ENCODE results near the gene RBM38.

Gene RBM38

DNA sequence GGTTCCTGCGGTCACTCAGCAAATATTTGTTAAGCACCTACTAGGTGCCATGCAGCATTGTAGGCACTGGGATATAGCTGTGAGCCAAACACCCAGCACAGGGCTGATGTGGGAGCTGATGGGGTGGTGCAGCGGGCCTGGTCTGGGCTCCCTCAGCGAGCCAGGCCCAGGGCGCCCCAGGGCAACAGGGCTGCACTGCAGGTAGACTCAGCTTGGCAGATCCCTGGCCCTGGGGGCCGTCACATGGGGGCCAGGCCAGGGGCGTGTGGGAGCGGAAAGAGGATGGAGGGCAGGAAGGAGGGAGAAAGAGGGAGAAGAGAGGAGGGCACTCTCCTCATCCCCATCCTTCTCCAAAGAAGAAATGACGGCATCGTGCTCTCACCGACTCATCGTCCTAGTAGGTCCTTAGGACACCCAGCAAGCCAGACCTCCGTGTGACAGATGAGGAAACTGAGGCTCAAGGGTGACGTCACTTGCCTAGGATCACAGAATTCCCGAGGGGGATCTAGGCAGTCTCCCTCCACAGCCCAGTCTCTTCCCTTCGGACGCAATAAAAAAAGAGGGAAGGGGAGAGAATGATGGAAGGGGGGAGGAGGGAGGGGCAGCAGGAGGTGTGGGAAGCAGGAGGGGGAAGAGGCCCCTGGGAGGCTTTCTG is 53.3 kb downstream of the RBM38 start:
- H2AFZ ChIP-seq (ENCODE audit: low read depth, low read length) = no peak overlapping the region
- no peak overlapping the region for H3K9ac ChIP-seq (ENCODE audit: low read length)
- H3K79me2 ChIP-seq (ENCODE audit: low read length) = no peaks in the 10 kb centered on the region
- H3K27ac ChIP-seq (ENCODE audit: low read length) = no peak overlapping the region
- H3K36me3 ChIP-seq (replicated peaks; ENCODE audit: low read depth, low read length) = no peaks in the 10 kb centered on the region
- peaks cover 8% of the 10 kb centered on the region; the same call in 1 of the 2 replicates for H3K9me3 ChIP-seq (ENCODE audit: insufficient read depth, low read length)
- peaks cover 32% of the 10 kb centered on the region for H3K27me3 ChIP-seq (ENCODE audit: low read depth, low read length)
- H4K20me1 ChIP-seq (ENCODE audit: insufficient read depth, low read length) = no peaks in the 10 kb centered on the region
- no peak overlapping the region for H3K4me3 ChIP-seq (ENCODE audit: low read length)
- peaks cover 11% of the 10 kb centered on the region for H3K4me1 ChIP-seq (ENCODE audit: low read length)
- TF ChIP-seq EZH2phosphoT487 (IDR thresholded peaks at IDR 0.05; ENCODE audit: low read depth) = no peak
- TF ChIP-seq, protein P1, sequence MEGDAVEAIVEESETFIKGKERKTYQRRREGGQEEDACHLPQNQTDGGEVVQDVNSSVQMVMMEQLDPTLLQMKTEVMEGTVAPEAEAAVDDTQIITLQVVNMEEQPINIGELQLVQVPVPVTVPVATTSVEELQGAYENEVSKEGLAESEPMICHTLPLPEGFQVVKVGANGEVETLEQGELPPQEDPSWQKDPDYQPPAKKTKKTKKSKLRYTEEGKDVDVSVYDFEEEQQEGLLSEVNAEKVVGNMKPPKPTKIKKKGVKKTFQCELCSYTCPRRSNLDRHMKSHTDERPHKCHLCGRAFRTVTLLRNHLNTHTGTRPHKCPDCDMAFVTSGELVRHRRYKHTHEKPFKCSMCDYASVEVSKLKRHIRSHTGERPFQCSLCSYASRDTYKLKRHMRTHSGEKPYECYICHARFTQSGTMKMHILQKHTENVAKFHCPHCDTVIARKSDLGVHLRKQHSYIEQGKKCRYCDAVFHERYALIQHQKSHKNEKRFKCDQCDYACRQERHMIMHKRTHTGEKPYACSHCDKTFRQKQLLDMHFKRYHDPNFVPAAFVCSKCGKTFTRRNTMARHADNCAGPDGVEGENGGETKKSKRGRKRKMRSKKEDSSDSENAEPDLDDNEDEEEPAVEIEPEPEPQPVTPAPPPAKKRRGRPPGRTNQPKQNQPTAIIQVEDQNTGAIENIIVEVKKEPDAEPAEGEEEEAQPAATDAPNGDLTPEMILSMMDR (IDR thresholded peaks at IDR 0.05; ENCODE audit: low read depth, low read length) = no peak
- no peak overlapping the region for H3K4me2 ChIP-seq (ENCODE audit: low read length)

DNA sequence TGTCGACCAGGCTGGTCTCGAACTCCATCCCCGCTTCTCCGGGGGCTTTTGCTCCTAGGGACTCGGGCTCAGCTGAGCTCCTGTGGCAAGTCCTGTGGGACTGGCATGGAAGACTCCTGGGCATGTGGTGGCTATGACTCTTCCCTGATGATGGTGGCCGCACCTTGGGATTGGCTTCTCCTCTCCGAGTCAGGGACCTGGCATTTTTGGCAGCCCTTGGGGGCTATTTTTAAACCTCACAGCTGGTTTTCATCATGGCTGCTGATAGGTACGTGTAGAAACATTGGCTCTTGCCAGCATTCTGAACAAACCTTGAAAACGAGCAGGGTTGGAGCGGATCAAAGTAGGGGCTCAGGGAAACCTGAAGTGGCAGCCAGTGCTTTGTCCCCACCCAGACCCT is 54.1 kb downstream of the RBM38 start:
- no peak overlapping the region for H3K4me3 ChIP-seq (ENCODE audit: low read length)
- no peaks in the 10 kb centered on the region for H3K79me2 ChIP-seq (ENCODE audit: low read length)
- no peak for TF ChIP-seq EZH2phosphoT487 (IDR thresholded peaks at IDR 0.05; ENCODE audit: low read depth)
- TF ChIP-seq, protein P1 (IDR thresholded peaks at IDR 0.05; ENCODE audit: low read depth, low read length) = no peak
- H3K9me3 ChIP-seq (ENCODE audit: insufficient read depth, low read length) = peaks cover 8% of the 10 kb centered on the region; the same call in 1 of the 2 replicates
- H3K36me3 ChIP-seq (replicated peaks; ENCODE audit: low read depth, low read length) = no peaks in the 10 kb centered on the region
- peaks cover 38% of the 10 kb centered on the region for H3K27me3 ChIP-seq (ENCODE audit: low read depth, low read length)
- H4K20me1 ChIP-seq (ENCODE audit: insufficient read depth, low read length) = no peaks in the 10 kb centered on the region
- H3K27ac ChIP-seq (ENCODE audit: low read length) = no peak overlapping the region
- H3K4me2 ChIP-seq (ENCODE audit: low read length) = no peak overlapping the region
- no peak overlapping the region for H3K9ac ChIP-seq (ENCODE audit: low read length)
- H2AFZ ChIP-seq (ENCODE audit: low read depth, low read length) = no peak overlapping the region
- H3K4me1 ChIP-seq (ENCODE audit: low read length) = peaks cover 19% of the 10 kb centered on the region

DNA sequence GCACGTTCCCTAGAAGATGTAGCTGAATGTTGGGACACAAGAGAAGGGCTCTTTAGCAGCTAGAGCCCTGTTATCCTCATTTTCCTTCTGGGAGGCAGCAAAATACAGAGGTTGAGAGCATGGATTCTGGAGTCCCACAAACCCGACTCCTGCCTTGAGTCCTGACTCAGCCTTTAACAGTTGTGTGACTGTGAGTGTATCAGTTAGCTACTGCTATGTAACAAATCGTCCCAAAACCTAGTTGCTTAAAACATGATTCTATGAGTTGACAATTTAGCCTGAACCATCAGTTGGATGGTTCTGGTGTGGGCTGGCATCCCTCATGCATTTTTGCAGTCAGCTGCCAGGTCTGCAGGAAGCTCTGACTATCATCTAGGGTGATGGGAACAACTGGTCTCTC is 54.6 kb downstream of the RBM38 start:
- Histone ChIP-seq H3K4me1 (ENCODE audit: low read length) (peaks cover 24% of the 10 kb centered on the region), H3K36me3 (replicated peaks; ENCODE audit: low read depth, low read length) (no peaks in the 10 kb centered on the region), H3K27me3 (ENCODE audit: low read depth, low read length) (peaks cover 38% of the 10 kb centered on the region), H3K9me3 (ENCODE audit: insufficient read depth, low read length) (peaks cover 8% of the 10 kb centered on the region; the same call in 1 of the 2 replicates), H3K9ac (ENCODE audit: low read length) (no peak overlapping the region), H3K27ac (ENCODE audit: low read length) (no peak overlapping the region), H3K4me2 (ENCODE audit: low read length) (no peak overlapping the region), H3K4me3 (ENCODE audit: low read length) (no peak overlapping the region), H2AFZ (ENCODE audit: low read depth, low read length) (no peak overlapping the region), H4K20me1 (ENCODE audit: insufficient read depth, low read length) (no peaks in the 10 kb centered on the region), H3K79me2 (ENCODE audit: low read length) (no peaks in the 10 kb centered on the region)
- TF ChIP-seq, protein P1 (IDR thresholded peaks at IDR 0.05; ENCODE audit: low read depth, low read length) = no peak
- no peak for TF ChIP-seq EZH2phosphoT487 (IDR thresholded peaks at IDR 0.05; ENCODE audit: low read depth)

DNA sequence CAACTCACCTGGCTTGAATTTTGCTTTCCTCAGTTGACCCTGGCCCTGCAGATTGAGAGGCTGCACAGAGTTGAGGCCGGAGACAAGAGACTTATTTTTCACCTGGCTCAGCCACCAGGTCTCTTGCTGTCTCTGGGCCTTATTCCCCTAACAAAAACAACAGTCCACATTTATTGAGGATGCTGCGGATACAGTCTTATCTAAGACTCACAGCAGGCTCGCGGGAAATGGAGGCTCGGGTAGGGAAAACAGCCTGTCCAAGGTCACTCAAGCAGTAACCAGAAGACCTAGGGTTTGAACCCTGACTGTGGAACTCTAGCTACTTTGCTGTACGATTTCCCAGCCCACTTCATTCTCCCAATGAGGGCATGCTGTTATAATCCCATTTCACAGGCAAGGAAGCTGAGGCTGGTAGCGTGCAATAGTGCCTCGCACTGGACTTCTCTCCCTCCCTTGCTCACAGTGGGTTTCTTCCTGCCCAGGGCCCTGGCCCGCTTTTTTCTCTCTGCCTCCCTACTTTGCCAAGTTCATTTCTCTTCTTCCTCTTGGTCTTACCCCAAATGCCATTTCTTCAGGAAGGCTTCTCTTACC is 57.7 kb downstream of the RBM38 start:
- Histone ChIP-seq H3K4me3 (ENCODE audit: low read length) (no peak overlapping the region), H3K27ac (ENCODE audit: low read length) (no peak overlapping the region), H4K20me1 (ENCODE audit: insufficient read depth, low read length) (no peaks in the 10 kb centered on the region), H2AFZ (ENCODE audit: low read depth, low read length) (no peak overlapping the region), H3K4me2 (ENCODE audit: low read length) (no peak overlapping the region), H3K9ac (ENCODE audit: low read length) (no peak overlapping the region), H3K36me3 (replicated peaks; ENCODE audit: low read depth, low read length) (no peaks in the 10 kb centered on the region), H3K9me3 (ENCODE audit: insufficient read depth, low read length) (peaks cover 8% of the 10 kb centered on the region; the same call in 1 of the 2 replicates), H3K79me2 (ENCODE audit: low read length) (no peaks in the 10 kb centered on the region), H3K27me3 (ENCODE audit: low read depth, low read length) (peaks cover 38% of the 10 kb centered on the region), H3K4me1 (ENCODE audit: low read length) (peaks cover 42% of the 10 kb centered on the region)
- TF ChIP-seq, protein P1 (IDR thresholded peaks at IDR 0.05; ENCODE audit: low read depth, low read length) = no peak
- no peak for TF ChIP-seq EZH2phosphoT487 (IDR thresholded peaks at IDR 0.05; ENCODE audit: low read depth)
